ENCODE measurements around the gene MANF. TPM values are rescaled to one million over a fixed set of nuclear protein-coding genes. Genes with fewer than 3 reads are reported as not detected.

MANF gene
- total RNA-seq, 1 donor = 68.3 TPM

GRCh38 chr3:51378726-51379125, 6.4 kb upstream of the MANF start:
- no peak for TF ChIP-seq CTCF (IDR thresholded peaks at IDR 0.05; ENCODE audit: insufficient read depth, low read length)

GRCh38 chr3:51379301-51379700, 5.8 kb upstream of the MANF start:
- TF ChIP-seq CTCF (IDR thresholded peaks at IDR 0.05; ENCODE audit: insufficient read depth, low read length) = no peak
- no peak overlapping the region for H3K4me3 ChIP-seq (ENCODE audit: low read depth, low read length)
- no peak for DNase-seq (ENCODE audit: low read depth)

More at GRCh38 chr3:51378726-51379125, 6.4 kb upstream of the MANF start:
- H3K4me3 ChIP-seq (ENCODE audit: low read depth, low read length) = no peak overlapping the region
- no peak for DNase-seq (ENCODE audit: low read depth)

GRCh38 chr3:51379746-51380455, 5.2 kb upstream of the MANF start:
- no peak overlapping the region for H3K4me3 ChIP-seq (ENCODE audit: low read depth, low read length)
- DNase-seq (ENCODE audit: low read depth) = no peak
- no peak for TF ChIP-seq CTCF (IDR thresholded peaks at IDR 0.05; ENCODE audit: insufficient read depth, low read length)

GRCh38 chr3:51380601-51381332, 4.3 kb upstream of the MANF start:
- H3K4me3 ChIP-seq (ENCODE audit: low read depth, low read length) = no peak overlapping the region
- no peak for TF ChIP-seq CTCF (IDR thresholded peaks at IDR 0.05; ENCODE audit: insufficient read depth, low read length)
- no peak for DNase-seq (ENCODE audit: low read depth)

- no peak overlapping the region for H3K4me3 ChIP-seq (ENCODE audit: low read depth, low read length)
- no peak for TF ChIP-seq CTCF (IDR thresholded peaks at IDR 0.05; ENCODE audit: insufficient read depth, low read length)
- no peak for DNase-seq (ENCODE audit: low read depth)
These were observed 3.8 kb upstream of the MANF start for GRCh38 chr3:51381333-51381705.

- DNase-seq (ENCODE audit: low read depth) = no peak
- no peak for TF ChIP-seq CTCF (IDR thresholded peaks at IDR 0.05; ENCODE audit: insufficient read depth, low read length)
These were observed 2.9 kb upstream of the MANF start for GRCh38 chr3:51382076-51382745.

More at GRCh38 chr3:51382076-51382745, 2.9 kb upstream of the MANF start:
- no peak overlapping the region for H3K4me3 ChIP-seq (ENCODE audit: low read depth, low read length)

Measured in fibroblast of the aortic adventitia (primary cell).